PC-9 (cell line): ENCODE measurements around the gene OS9.

Source experiments
- CTCF ChIP-seq: fragments of 200-600 bp; sonication (generic); conservative IDR thresholded peaks from 2 replicates; pipeline ENCODE4 v1.6.1; 2017; ENCODE audit warnings: mixed run types, antibody characterized with exemption, mild to moderate bottlenecking, moderate library complexity
- EZH2 ChIP-seq: fragments of 200-600 bp; sonication (generic); IDR thresholded peaks from 2 replicates; pipeline ENCODE4 v1.8.0; 2017; ENCODE audit warnings: antibody characterized with exemption, low read depth

GRCh38 chr12:57750561-57751431 lies 56.9 kb downstream of the OS9 start:
- TF ChIP-seq CTCF (no peak), EZH2 (no peak)
